ENCODE data around the gene MYO1A. TPM values are rescaled to one million over a fixed set of nuclear protein-coding genes. Genes with fewer than 3 reads are reported as not detected.
"Not testable (repeated sequence)": the region's sequence is repeated elsewhere in the genome, so short reads cannot be mapped to it uniquely, and the experiment has no call there.

The MYO1A gene
- total RNA-seq, 2 experiments from 2014 or later: 0.19 to 0.47 TPM

- intact Hi-C loops (cut with micrococcal nuclease; ENCODE audit: unreplicated experiment): loop anchor here (1.0 kb wide), 2 partner anchors 147 to 230 kb away; no protein-coding TSS in a partner anchor
- Histone ChIP-seq H4K20me1 (ENCODE audit: insufficient read depth, low read length) (no peaks in the 10 kb centered on the region), H3K4me3 (ENCODE audit: low read depth, low read length, poor library complexity, severe bottlenecking) (no peak overlapping the region), H3K9me3 (ENCODE audit: low read length) (no peaks in the 10 kb centered on the region), H3K27ac (ENCODE audit: low read depth, low read length, poor library complexity, severe bottlenecking) (no peak overlapping the region), H3K9me2 (ENCODE audit: insufficient read depth, low read length) (no peaks in the 10 kb centered on the region), H3K36me3 (ENCODE audit: insufficient read depth, low read length) (no peaks in the 10 kb centered on the region), H2AFZ (ENCODE audit: low read length) (no peak overlapping the region), H3K4me2 (ENCODE audit: low read length) (no peak overlapping the region), H3K4me1 (ENCODE audit: insufficient read depth, low read length, poor library complexity, severe bottlenecking) (peaks cover 9% of the 10 kb centered on the region), H3K79me2 (ENCODE audit: insufficient read depth, low read depth, low read length) (no peaks in the 10 kb centered on the region)
- no TSS peak for BruUV-seq (replicated peaks)
- no peak for DNase-seq (ENCODE audit: low spot score)
- ChIA-PET POLR2A (interaction anchor here (0.7 kb wide), 1 partner anchor 31 kb away, joined by 3 read pairs; no protein-coding TSS in a partner anchor), CTCF (ENCODE audit: unreplicated experiment) (no interaction called here)
- TF ChIP-seq CTCF (conservative IDR thresholded peaks at IDR 0.05; ENCODE audit: low read length): no peak
- TF ChIP-seq EZH2phosphoT487 (IDR thresholded peaks at IDR 0.05; ENCODE audit: borderline replicate concordance, low read depth, low read length): no peak
Measured at GRCh38 chr12:56987011-56987410, 62.9 kb downstream of the MYO1A start.

- BruUV-seq (replicated peaks); POLR2A ChIA-PET; H3K4me2 ChIP-seq (ENCODE audit: low read length); intact Hi-C loops (cut with micrococcal nuclease; ENCODE audit: unreplicated experiment); H3K79me2 ChIP-seq (ENCODE audit: insufficient read depth, low read depth, low read length); CTCF ChIA-PET (ENCODE audit: unreplicated experiment); H2AFZ ChIP-seq (ENCODE audit: low read length); H4K20me1 ChIP-seq (ENCODE audit: insufficient read depth, low read length); H3K36me3 ChIP-seq (ENCODE audit: insufficient read depth, low read length); H3K27ac ChIP-seq (ENCODE audit: low read depth, low read length, poor library complexity, severe bottlenecking); DNase-seq (ENCODE audit: low spot score); H3K9me2 ChIP-seq (ENCODE audit: insufficient read depth, low read length); H3K4me1 ChIP-seq (ENCODE audit: insufficient read depth, low read length, poor library complexity, severe bottlenecking); H3K9me3 ChIP-seq (ENCODE audit: low read length); H3K4me3 ChIP-seq (ENCODE audit: low read depth, low read length, poor library complexity, severe bottlenecking): not testable (repeated sequence)
Measured at GRCh38 chr12:56985714-56986113, 64.2 kb downstream of the MYO1A start.

- ChIA-PET CTCF (ENCODE audit: unreplicated experiment) (no interaction called here), POLR2A (no interaction called here)
- no TSS peak for BruUV-seq (replicated peaks)
- Histone ChIP-seq H3K4me2 (ENCODE audit: low read length) (no peak overlapping the region), H4K20me1 (ENCODE audit: insufficient read depth, low read length) (no peaks in the 10 kb centered on the region), H3K4me3 (ENCODE audit: low read depth, low read length, poor library complexity, severe bottlenecking) (no peak overlapping the region), H3K9me2 (ENCODE audit: insufficient read depth, low read length) (no peaks in the 10 kb centered on the region), H3K27ac (ENCODE audit: low read depth, low read length, poor library complexity, severe bottlenecking) (no peak overlapping the region), H3K9me3 (ENCODE audit: low read length) (no peaks in the 10 kb centered on the region), H3K4me1 (ENCODE audit: insufficient read depth, low read length, poor library complexity, severe bottlenecking) (peaks cover 3% of the 10 kb centered on the region), H3K79me2 (ENCODE audit: insufficient read depth, low read depth, low read length) (no peaks in the 10 kb centered on the region), H3K36me3 (ENCODE audit: insufficient read depth, low read length) (no peaks in the 10 kb centered on the region), H2AFZ (ENCODE audit: low read length) (no peak overlapping the region)
- no peak for DNase-seq (ENCODE audit: low spot score)
- intact Hi-C loops (cut with micrococcal nuclease; ENCODE audit: unreplicated experiment): no loop called here
- TF ChIP-seq EZH2phosphoT487 (IDR thresholded peaks at IDR 0.05; ENCODE audit: borderline replicate concordance, low read depth, low read length) (no peak), CTCF (conservative IDR thresholded peaks at IDR 0.05; ENCODE audit: low read length) (no peak)
Measured at GRCh38 chr12:56983386-56983785, 66.5 kb downstream of the MYO1A start.

- POLR2A ChIA-PET: interaction anchor here (0.6 kb wide), 1 partner anchor 214 kb away, joined by 3 read pairs; no protein-coding TSS in a partner anchor
Measured at GRCh38 chr12:56982578-56983236, 67.2 kb downstream of the MYO1A start.

More at GRCh38 chr12:56982578-56983236, 67.2 kb downstream of the MYO1A start:
- CTCF ChIA-PET (ENCODE audit: unreplicated experiment); H3K9me3 ChIP-seq (ENCODE audit: low read length); H3K4me2 ChIP-seq (ENCODE audit: low read length); H3K4me1 ChIP-seq (ENCODE audit: insufficient read depth, low read length, poor library complexity, severe bottlenecking); H3K4me3 ChIP-seq (ENCODE audit: low read depth, low read length, poor library complexity, severe bottlenecking); H4K20me1 ChIP-seq (ENCODE audit: insufficient read depth, low read length); H3K27ac ChIP-seq (ENCODE audit: low read depth, low read length, poor library complexity, severe bottlenecking); H3K79me2 ChIP-seq (ENCODE audit: insufficient read depth, low read depth, low read length); DNase-seq (ENCODE audit: low spot score); H3K36me3 ChIP-seq (ENCODE audit: insufficient read depth, low read length); H2AFZ ChIP-seq (ENCODE audit: low read length); intact Hi-C loops (cut with micrococcal nuclease; ENCODE audit: unreplicated experiment); H3K9me2 ChIP-seq (ENCODE audit: insufficient read depth, low read length); BruUV-seq (replicated peaks): not testable (repeated sequence)

Data from OCI-LY7 (cell line).